Stomach (tissue), 4 donors: ENCODE results near the gene EGFL7.

ENCODE experiments used
- CTCF ChIP-seq, 7 experiments: fragments of 450-650 bp in 4 of 7; fragments of 200-600 bp in 3 of 7; sonication (generic) in 3 of 7; IDR thresholded peaks; one replicate each; pipeline ENCODE4 v1.5.1; 2016 to 2019; ENCODE audit warnings: antibody characterized with exemption in 7 of 7, control low read depth in 2 of 7, mild to moderate bottlenecking in 1 of 7
- EP300 ChIP-seq: sonication (generic); formaldehyde crosslinking; IDR thresholded peaks from one replicate; pipeline ENCODE4 v1.6.1; 2017; ENCODE audit warnings: antibody characterized with exemption
- POLR2A ChIP-seq, 4 donors: fragments of 450-650 bp; IDR thresholded peaks; one replicate each; pipeline ENCODE4 v1.6.1; 2016; ENCODE audit warnings: antibody characterized with exemption in 4 of 4, control low read depth in 2 of 4, mild to moderate bottlenecking in 1 of 4, moderate library complexity in 1 of 4
- POLR2AphosphoS5 ChIP-seq, 3 donors: sonication (generic); formaldehyde crosslinking; IDR thresholded peaks; one replicate each; pipeline ENCODE4 v1.6.1; 2016; ENCODE audit warnings: antibody characterized with exemption in 3 of 3

GRCh38 chr9:136687721-136688223, 25.1 kb downstream of the EGFL7 start:
- TF ChIP-seq CTCF (IDR thresholded peaks at IDR 0.05) (no peak), POLR2AphosphoS5 (IDR thresholded peaks at IDR 0.05) (no peak), POLR2A (IDR thresholded peaks at IDR 0.05) (no peak), EP300 (no peak)
